HepG2 (cell line): Measurements from ENCODE around the gene SMLR1. TPM values are rescaled to one million over a fixed set of nuclear protein-coding genes. Genes with fewer than 3 reads are reported as not detected.

Experiments used
- ADNP ChIP-seq: sonication (generic); formaldehyde crosslinking; IDR thresholded peaks from 2 replicates; pipeline ENCODE4 v1.4.0; 2020; ENCODE audit warnings: missing genetic modification reagents
- ATF1 ChIP-seq: IDR thresholded peaks from 2 replicates; pipeline ENCODE4 v1.6.1; 2016; ENCODE audit warnings: mild to moderate bottlenecking, control low read depth
- DMAP1 ChIP-seq: IDR thresholded peaks from 2 replicates; pipeline ENCODE4 v1.6.1; 2016
- FIP1L1 ChIP-seq: fragments of 200-400 bp; formaldehyde crosslinking; IDR thresholded peaks from 2 replicates; pipeline ENCODE4 v1.6.1; 2018; ENCODE audit warnings: low read depth, mild to moderate bottlenecking, low read length, moderate library complexity, borderline replicate concordance; ENCODE audit not compliant: insufficient read depth
- GLMP ChIP-seq: sonication (generic); formaldehyde crosslinking; IDR thresholded peaks from 2 replicates; pipeline ENCODE4 v1.9.0; 2021; ENCODE audit warnings: missing genetic modification reagents, mild to moderate bottlenecking, borderline replicate concordance
- JUNB ChIP-seq: sonication (generic); formaldehyde crosslinking; IDR thresholded peaks from 2 replicates; pipeline ENCODE4 v1.8.0; 2022; ENCODE audit warnings: missing genetic modification reagents, mild to moderate bottlenecking, borderline replicate concordance
- KLF15 ChIP-seq: sonication (generic); formaldehyde crosslinking; IDR thresholded peaks from 2 replicates; pipeline ENCODE4 v1.8.1; 2023; ENCODE audit warnings: borderline replicate concordance, mild to moderate bottlenecking, inconsistent platforms, missing genetic modification reagents, mixed read lengths
- PPARG ChIP-seq: conservative IDR thresholded peaks from 2 replicates; pipeline ENCODE4 v1.6.1; 2016; ENCODE audit warnings: missing biosample characterization, missing genetic modification reagents
- RARG ChIP-seq: sonication (generic); formaldehyde crosslinking; IDR thresholded peaks from 2 replicates; pipeline ENCODE4 v1.4.0; 2020; ENCODE audit warnings: low read depth, mild to moderate bottlenecking, missing genetic modification reagents
- RFX3 ChIP-seq: IDR thresholded peaks from 2 replicates; pipeline ENCODE4 v1.6.1; 2016; ENCODE audit warnings: missing biosample characterization, missing genetic modification reagents
- SNAPC2 ChIP-seq: sonication (generic); formaldehyde crosslinking; IDR thresholded peaks from 2 replicates; pipeline ENCODE4 v1.8.1; 2022; ENCODE audit warnings: mild to moderate bottlenecking, missing genetic modification reagents
- ZBTB7A ChIP-seq: sonication (generic); formaldehyde crosslinking; IDR thresholded peaks from 2 replicates; pipeline ENCODE4 v1.8.0; 2022; ENCODE audit warnings: mild to moderate bottlenecking, missing genetic modification reagents
- ZFP36L2 ChIP-seq: sonication (generic); formaldehyde crosslinking; IDR thresholded peaks from 2 replicates; pipeline ENCODE4 v1.4.0; 2020; ENCODE audit warnings: missing genetic modification reagents
- ZNF772 ChIP-seq: sonication (generic); formaldehyde crosslinking; IDR thresholded peaks from 2 replicates; pipeline ENCODE4 v1.5.0; 2020; ENCODE audit warnings: mild to moderate bottlenecking, missing genetic modification reagents
- polyA plus RNA-seq, 8 experiments: library from polyadenylated mRNA; depleted of rRNA in 3 of 8; stranded (reverse) in 7 of 8; unstranded in 1 of 8; fragments of >200 nt; fragmentation: Illumina TruSeq in 4 of 8; extraction: Trizol in 4 of 8; gene quantifications; 2 replicates each; pipeline versions ENCODE4 v1.2.1 to v1.2.3, GENCODE V29; 2011 to 2016; ENCODE audit warnings: low read depth in 4 of 8, missing spikeins in 1 of 8, mixed read lengths in 1 of 8; ENCODE audit not compliant: insufficient read depth in 1 of 8
- total RNA-seq, 5 experiments: library from RNA; depleted of rRNA; stranded (reverse); fragments of >200 nt; fragmentation: Illumina TruSeq; extraction: Trizol; gene quantifications; 2 replicates each; pipeline ENCODE4 v1.2.3, GENCODE V29; 2016; ENCODE audit warnings: low read depth in 1 of 5
- TF ChIP-seq, protein P1 (sequence below): sonication (generic); formaldehyde crosslinking; IDR thresholded peaks from 2 replicates; pipeline ENCODE4 v1.5.0; 2020; ENCODE audit warnings: mild to moderate bottlenecking, missing genetic modification reagents
- TF ChIP-seq, protein P2 (sequence below): IDR thresholded peaks from 2 replicates; pipeline ENCODE4 v1.6.1; 2016; ENCODE audit warnings: missing compliant biosample characterization, missing genetic modification reagents, borderline replicate concordance
- TF ChIP-seq, protein P3 (sequence below): sonication (generic); formaldehyde crosslinking; IDR thresholded peaks from 2 replicates; pipeline ENCODE4 v1.8.1; 2023; ENCODE audit warnings: mild to moderate bottlenecking, missing genetic modification reagents
- TF ChIP-seq, protein P4 (sequence below): IDR thresholded peaks from 2 replicates; pipeline ENCODE4 v1.6.1; 2016; ENCODE audit warnings: low read depth, control low read depth
- TF ChIP-seq, protein P5 (sequence below): sonication (generic); formaldehyde crosslinking; IDR thresholded peaks from 2 replicates; pipeline ENCODE4 v1.5.0; 2020; ENCODE audit warnings: mild to moderate bottlenecking, missing genetic modification reagents, borderline replicate concordance

SMLR1 gene
- total and polyA plus RNA-seq, 2 of the 13 experiments (the other 11 are each of a cell fraction or from before 2014, with no cell fraction given) = 41.8 to 104 TPM

DNA sequence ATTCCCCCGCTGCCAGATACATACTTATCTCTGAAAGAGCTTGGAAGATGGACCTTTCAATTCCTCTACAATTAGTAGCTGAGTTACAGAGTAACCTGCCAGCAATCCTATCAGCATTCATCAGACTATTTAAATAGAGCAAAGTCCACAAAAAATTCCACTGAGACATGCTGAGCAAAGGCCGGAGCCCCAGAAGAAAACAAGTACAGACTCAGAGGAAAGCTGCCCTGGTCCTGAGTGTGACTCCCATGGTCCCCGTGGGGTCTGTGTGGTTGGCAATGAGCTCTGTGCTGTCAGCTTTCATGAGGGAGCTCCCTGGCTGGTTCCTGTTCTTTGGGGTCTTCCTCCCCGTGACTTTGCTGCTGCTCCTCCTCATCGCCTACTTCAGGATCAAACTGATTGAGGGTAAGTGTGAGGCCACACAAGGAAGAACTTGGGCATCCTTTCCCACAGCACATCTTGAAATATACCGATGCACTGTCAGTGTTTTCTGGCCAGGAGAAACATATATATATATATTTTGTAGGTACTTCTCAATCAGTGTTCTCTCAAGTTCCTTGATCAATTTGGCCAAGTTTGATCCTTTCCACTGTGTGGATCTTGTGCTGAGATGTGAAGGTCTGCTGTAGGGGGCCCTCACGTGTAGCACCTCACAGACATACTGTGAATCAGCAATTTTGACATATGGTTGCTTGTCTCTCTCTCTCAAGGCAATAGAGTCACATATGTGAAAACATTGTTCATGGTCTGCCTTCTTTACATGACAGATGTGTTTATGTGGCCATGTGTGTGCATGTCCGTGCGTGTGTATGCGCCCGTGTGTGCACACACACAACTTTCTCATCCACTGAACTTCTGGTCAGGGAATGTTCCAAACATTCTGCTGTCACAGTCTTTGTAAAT is at the start of gene SMLR1 (continued):
- TF ChIP-seq, protein P1, sequence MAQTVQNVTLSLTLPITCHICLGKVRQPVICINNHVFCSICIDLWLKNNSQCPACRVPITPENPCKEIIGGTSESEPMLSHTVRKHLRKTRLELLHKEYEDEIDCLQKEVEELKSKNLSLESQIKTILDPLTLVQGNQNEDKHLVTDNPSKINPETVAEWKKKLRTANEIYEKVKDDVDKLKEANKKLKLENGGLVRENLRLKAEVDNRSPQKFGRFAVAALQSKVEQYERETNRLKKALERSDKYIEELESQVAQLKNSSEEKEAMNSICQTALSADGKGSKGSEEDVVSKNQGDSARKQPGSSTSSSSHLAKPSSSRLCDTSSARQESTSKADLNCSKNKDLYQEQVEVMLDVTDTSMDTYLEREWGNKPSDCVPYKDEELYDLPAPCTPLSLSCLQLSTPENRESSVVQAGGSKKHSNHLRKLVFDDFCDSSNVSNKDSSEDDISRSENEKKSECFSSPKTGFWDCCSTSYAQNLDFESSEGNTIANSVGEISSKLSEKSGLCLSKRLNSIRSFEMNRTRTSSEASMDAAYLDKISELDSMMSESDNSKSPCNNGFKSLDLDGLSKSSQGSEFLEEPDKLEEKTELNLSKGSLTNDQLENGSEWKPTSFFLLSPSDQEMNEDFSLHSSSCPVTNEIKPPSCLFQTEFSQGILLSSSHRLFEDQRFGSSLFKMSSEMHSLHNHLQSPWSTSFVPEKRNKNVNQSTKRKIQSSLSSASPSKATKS (CRISPR knock-in tag) = no peak
- TF ChIP-seq JUNB (CRISPR knock-in tag) = no peak
- TF ChIP-seq ZFP36L2 (CRISPR knock-in tag) = no peak
- TF ChIP-seq, protein P2, sequence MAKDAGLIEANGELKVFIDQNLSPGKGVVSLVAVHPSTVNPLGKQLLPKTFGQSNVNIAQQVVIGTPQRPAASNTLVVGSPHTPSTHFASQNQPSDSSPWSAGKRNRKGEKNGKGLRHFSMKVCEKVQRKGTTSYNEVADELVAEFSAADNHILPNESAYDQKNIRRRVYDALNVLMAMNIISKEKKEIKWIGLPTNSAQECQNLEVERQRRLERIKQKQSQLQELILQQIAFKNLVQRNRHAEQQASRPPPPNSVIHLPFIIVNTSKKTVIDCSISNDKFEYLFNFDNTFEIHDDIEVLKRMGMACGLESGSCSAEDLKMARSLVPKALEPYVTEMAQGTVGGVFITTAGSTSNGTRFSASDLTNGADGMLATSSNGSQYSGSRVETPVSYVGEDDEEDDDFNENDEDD (CRISPR knock-in tag) = 0 out of 2 replicates have a peak, but pooled peaks have one; percentile 21
- no peak for TF ChIP-seq GLMP (CRISPR knock-in tag)
- TF ChIP-seq SNAPC2 (CRISPR knock-in tag) = peak; percentile 66; the same call in 1 of the 2 replicates
- TF ChIP-seq KLF15 = no peak
- TF ChIP-seq DMAP1 (CRISPR knock-in tag) = peak; percentile 57; the same call in 1 of the 2 replicates
- no peak for TF ChIP-seq ZNF772 (CRISPR knock-in tag)
- TF ChIP-seq, protein P3, sequence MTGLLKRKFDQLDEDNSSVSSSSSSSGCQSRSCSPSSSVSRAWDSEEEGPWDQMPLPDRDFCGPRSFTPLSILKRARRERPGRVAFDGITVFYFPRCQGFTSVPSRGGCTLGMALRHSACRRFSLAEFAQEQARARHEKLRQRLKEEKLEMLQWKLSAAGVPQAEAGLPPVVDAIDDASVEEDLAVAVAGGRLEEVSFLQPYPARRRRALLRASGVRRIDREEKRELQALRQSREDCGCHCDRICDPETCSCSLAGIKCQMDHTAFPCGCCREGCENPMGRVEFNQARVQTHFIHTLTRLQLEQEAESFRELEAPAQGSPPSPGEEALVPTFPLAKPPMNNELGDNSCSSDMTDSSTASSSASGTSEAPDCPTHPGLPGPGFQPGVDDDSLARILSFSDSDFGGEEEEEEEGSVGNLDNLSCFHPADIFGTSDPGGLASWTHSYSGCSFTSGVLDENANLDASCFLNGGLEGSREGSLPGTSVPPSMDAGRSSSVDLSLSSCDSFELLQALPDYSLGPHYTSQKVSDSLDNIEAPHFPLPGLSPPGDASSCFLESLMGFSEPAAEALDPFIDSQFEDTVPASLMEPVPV (CRISPR knock-in tag) = no peak; the same call in 1 of the 2 replicates
- TF ChIP-seq ZBTB7A = no peak
- peak; percentile 85 for TF ChIP-seq PPARG (CRISPR knock-in tag)
- TF ChIP-seq, protein P4, sequence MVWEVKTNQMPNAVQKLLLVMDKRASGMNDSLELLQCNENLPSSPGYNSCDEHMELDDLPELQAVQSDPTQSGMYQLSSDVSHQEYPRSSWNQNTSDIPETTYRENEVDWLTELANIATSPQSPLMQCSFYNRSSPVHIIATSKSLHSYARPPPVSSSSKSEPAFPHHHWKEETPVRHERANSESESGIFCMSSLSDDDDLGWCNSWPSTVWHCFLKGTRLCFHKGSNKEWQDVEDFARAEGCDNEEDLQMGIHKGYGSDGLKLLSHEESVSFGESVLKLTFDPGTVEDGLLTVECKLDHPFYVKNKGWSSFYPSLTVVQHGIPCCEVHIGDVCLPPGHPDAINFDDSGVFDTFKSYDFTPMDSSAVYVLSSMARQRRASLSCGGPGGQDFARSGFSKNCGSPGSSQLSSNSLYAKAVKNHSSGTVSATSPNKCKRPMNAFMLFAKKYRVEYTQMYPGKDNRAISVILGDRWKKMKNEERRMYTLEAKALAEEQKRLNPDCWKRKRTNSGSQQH (CRISPR knock-in tag) = peak; percentile 94
- TF ChIP-seq FIP1L1 = no peak
- TF ChIP-seq, protein P5, sequence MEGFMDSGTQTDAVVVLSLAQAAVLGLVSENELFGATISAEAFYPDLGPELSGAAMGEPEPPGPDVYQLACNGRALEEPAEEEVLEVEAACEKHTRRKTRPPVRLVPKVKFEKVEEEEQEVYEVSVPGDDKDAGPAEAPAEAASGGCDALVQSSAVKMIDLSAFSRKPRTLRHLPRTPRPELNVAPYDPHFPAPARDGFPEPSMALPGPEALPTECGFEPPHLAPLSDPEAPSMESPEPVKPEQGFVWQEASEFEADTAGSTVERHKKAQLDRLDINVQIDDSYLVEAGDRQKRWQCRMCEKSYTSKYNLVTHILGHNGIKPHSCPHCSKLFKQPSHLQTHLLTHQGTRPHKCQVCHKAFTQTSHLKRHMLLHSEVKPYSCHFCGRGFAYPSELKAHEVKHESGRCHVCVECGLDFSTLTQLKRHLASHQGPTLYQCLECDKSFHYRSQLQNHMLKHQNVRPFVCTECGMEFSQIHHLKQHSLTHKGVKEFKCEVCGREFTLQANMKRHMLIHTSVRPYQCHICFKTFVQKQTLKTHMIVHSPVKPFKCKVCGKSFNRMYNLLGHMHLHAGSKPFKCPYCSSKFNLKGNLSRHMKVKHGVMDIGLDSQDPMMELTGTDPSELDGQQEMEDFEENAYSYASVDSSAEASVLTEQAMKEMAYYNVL = 0 out of 2 replicates have a peak, but pooled peaks have one; percentile 25
- TF ChIP-seq ADNP (CRISPR knock-in tag) = no peak
- no peak for TF ChIP-seq RARG (CRISPR knock-in tag)
- no peak for TF ChIP-seq RFX3
- TF ChIP-seq ATF1 = no peak
